Testis (tissue), 2 donors: ENCODE data around the gene SLC6A6.

Experiments
- POLR2A ChIP-seq: fragments of 450-650 bp; IDR thresholded peaks from one replicate; pipeline ENCODE4 v1.6.1; 2017; ENCODE audit warnings: antibody characterized with exemption, mild to moderate bottlenecking, moderate library complexity
- TF ChIP-seq, protein P1 (sequence below), 3 experiments: fragments of 450-650 bp in 2 of 3; fragments of 200-600 bp in 1 of 3; sonication (generic) in 1 of 3; IDR thresholded peaks; one replicate each; pipeline ENCODE4 v1.5.1; 2016 to 2019; ENCODE audit warnings: antibody characterized with exemption in 3 of 3, mild to moderate bottlenecking in 2 of 3, moderate library complexity in 1 of 3

GRCh38 chr3:14397940-14398796 is 4.2 kb upstream of the SLC6A6 start:
- TF ChIP-seq, protein P1, sequence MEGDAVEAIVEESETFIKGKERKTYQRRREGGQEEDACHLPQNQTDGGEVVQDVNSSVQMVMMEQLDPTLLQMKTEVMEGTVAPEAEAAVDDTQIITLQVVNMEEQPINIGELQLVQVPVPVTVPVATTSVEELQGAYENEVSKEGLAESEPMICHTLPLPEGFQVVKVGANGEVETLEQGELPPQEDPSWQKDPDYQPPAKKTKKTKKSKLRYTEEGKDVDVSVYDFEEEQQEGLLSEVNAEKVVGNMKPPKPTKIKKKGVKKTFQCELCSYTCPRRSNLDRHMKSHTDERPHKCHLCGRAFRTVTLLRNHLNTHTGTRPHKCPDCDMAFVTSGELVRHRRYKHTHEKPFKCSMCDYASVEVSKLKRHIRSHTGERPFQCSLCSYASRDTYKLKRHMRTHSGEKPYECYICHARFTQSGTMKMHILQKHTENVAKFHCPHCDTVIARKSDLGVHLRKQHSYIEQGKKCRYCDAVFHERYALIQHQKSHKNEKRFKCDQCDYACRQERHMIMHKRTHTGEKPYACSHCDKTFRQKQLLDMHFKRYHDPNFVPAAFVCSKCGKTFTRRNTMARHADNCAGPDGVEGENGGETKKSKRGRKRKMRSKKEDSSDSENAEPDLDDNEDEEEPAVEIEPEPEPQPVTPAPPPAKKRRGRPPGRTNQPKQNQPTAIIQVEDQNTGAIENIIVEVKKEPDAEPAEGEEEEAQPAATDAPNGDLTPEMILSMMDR (IDR thresholded peaks at IDR 0.05): no peak
- no peak for TF ChIP-seq POLR2A
